ENCODE measurements around the gene BCKDHA.

The BCKDHA gene

GRCh38 chr19:41435936-41436673, 38.5 kb downstream of the BCKDHA start:
- no peak overlapping the region for H3K4me3 ChIP-seq (replicated peaks; ENCODE audit: insufficient read depth, low read length)
- H3K27me3 ChIP-seq (ENCODE audit: insufficient read depth, poor library complexity, severe bottlenecking): no peaks in the 10 kb centered on the region
- TF ChIP-seq, protein P1, sequence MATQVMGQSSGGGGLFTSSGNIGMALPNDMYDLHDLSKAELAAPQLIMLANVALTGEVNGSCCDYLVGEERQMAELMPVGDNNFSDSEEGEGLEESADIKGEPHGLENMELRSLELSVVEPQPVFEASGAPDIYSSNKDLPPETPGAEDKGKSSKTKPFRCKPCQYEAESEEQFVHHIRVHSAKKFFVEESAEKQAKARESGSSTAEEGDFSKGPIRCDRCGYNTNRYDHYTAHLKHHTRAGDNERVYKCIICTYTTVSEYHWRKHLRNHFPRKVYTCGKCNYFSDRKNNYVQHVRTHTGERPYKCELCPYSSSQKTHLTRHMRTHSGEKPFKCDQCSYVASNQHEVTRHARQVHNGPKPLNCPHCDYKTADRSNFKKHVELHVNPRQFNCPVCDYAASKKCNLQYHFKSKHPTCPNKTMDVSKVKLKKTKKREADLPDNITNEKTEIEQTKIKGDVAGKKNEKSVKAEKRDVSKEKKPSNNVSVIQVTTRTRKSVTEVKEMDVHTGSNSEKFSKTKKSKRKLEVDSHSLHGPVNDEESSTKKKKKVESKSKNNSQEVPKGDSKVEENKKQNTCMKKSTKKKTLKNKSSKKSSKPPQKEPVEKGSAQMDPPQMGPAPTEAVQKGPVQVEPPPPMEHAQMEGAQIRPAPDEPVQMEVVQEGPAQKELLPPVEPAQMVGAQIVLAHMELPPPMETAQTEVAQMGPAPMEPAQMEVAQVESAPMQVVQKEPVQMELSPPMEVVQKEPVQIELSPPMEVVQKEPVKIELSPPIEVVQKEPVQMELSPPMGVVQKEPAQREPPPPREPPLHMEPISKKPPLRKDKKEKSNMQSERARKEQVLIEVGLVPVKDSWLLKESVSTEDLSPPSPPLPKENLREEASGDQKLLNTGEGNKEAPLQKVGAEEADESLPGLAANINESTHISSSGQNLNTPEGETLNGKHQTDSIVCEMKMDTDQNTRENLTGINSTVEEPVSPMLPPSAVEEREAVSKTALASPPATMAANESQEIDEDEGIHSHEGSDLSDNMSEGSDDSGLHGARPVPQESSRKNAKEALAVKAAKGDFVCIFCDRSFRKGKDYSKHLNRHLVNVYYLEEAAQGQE (IDR thresholded peaks at IDR 0.05; ENCODE audit: insufficient replicate concordance, low read depth): no peak
- TF ChIP-seq POLR2AphosphoS5 (IDR thresholded peaks at IDR 0.05; ENCODE audit: low read depth): no peak
- TF ChIP-seq SPI1 (IDR thresholded peaks at IDR 0.05; ENCODE audit: borderline replicate concordance, low read depth): no peak
- no peak for TF ChIP-seq CTCF (IDR thresholded peaks at IDR 0.05; ENCODE audit: insufficient read depth, low read length)
- TF ChIP-seq GABPA (IDR thresholded peaks at IDR 0.05; ENCODE audit: low read depth): no peak
- DNase-seq (ENCODE audit: low read depth in 1 of 2, low spot score in 1 of 2): no peak
- no peak overlapping the region for H3K27ac ChIP-seq (replicated peaks)

GRCh38 chr19:41436674-41436951, 39.0 kb downstream of the BCKDHA start:
- Histone ChIP-seq H3K27me3 (ENCODE audit: insufficient read depth, poor library complexity, severe bottlenecking) (no peaks in the 10 kb centered on the region), H3K27ac (replicated peaks) (no peak overlapping the region), H3K4me3 (replicated peaks; ENCODE audit: insufficient read depth, low read length) (no peak overlapping the region)
- no peak for DNase-seq (ENCODE audit: low read depth in 1 of 2, low spot score in 1 of 2)
- TF ChIP-seq, protein P1 (IDR thresholded peaks at IDR 0.05; ENCODE audit: insufficient replicate concordance, low read depth): no peak
- TF ChIP-seq GABPA (IDR thresholded peaks at IDR 0.05; ENCODE audit: low read depth) (no peak), CTCF (IDR thresholded peaks at IDR 0.05; ENCODE audit: insufficient read depth, low read length) (no peak), POLR2AphosphoS5 (IDR thresholded peaks at IDR 0.05; ENCODE audit: low read depth) (no peak), SPI1 (IDR thresholded peaks at IDR 0.05; ENCODE audit: borderline replicate concordance, low read depth) (no peak)

GRCh38 chr19:41437944-41438574, 40.4 kb downstream of the BCKDHA start:
- Histone ChIP-seq H3K27me3 (ENCODE audit: insufficient read depth, poor library complexity, severe bottlenecking) (no peaks in the 10 kb centered on the region), H3K4me3 (replicated peaks; ENCODE audit: insufficient read depth, low read length) (no peak overlapping the region), H3K27ac (replicated peaks) (no peak overlapping the region)
- no peak for DNase-seq (ENCODE audit: low read depth in 1 of 2, low spot score in 1 of 2)
- TF ChIP-seq, protein P1 (IDR thresholded peaks at IDR 0.05; ENCODE audit: insufficient replicate concordance, low read depth): no peak
- TF ChIP-seq SPI1 (IDR thresholded peaks at IDR 0.05; ENCODE audit: borderline replicate concordance, low read depth) (no peak), CTCF (IDR thresholded peaks at IDR 0.05; ENCODE audit: insufficient read depth, low read length) (no peak), GABPA (IDR thresholded peaks at IDR 0.05; ENCODE audit: low read depth) (no peak), POLR2AphosphoS5 (IDR thresholded peaks at IDR 0.05; ENCODE audit: low read depth) (0 out of 2 replicates have a peak, but pooled peaks have one; percentile 9)
